Bone marrow (tissue), 2 donors: ENCODE measurements around the gene TMEM131.
A peak's percentile ranks its signal among the peaks of the same experiment; 100 is the strongest.
"Not testable (repeated sequence)": the region's sequence is repeated elsewhere in the genome, so short reads cannot be mapped to it uniquely, and the experiment has no call there.

Experiments
- DNase-seq, 2 donors: peaks; one replicate each; lab custom pipeline; 2025; lab: John Stamatoyannopoulos, UW

Gene TMEM131

DNA sequence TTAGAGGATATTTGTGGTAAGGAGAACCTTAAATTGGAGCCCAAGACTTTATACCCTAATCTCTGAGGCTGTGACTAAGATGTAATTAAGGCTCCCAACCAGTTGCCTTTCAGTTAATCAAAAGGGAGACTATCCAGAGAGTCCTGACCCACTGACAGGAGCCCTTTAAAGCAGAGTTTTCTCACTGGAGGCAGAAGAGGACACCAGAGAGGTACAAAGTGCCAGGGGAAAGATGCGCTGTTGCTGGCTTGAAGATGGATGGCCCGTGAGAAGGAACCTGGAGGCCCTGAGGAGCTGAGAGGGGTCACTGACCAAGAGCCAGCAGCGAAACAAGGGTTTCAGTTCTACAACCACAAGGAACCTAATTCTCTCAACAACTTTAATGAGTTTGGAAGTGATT, 137.3 kb downstream of the TMEM131 start:
- no peak for DNase-seq

DNA sequence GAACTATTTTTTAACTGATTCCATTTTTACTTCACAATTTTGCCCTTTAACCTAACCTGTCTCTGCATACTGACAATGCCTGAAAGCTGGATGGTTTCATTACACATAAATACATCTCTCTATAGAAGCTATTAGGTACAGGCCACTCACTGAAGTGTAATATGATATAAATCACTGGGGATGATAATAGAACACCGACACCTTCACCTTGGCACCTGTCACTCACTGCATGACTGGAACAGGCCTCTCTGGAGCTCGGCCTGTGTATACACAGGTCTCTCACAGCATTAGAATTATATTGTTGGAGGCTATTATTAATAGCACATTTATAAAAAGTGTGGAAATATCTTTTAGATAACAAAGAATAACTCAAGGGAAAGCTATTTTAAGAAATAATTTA, 138.2 kb downstream of the TMEM131 start:
- no peak for DNase-seq

DNA sequence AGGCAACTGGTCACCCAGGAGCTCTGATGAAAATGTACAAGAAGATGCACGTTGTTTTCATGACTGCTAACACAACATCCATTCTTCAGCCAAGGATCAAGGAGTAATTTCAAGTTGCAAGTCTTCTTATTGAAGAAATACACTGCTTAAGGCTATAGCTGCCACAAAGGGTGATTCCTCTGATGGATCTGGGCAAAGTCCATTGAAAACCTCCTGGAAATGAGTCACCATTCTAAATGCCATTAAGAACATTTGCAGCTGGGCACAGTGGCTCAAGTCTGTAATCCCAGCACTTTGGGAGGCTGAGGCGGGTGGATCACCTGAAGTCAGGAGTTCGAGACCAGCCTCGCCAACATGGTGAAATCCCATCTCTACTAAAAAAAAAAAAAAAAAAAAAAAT, 142.7 kb downstream of the TMEM131 start:
- not testable (repeated sequence) for DNase-seq

GRCh38 chr2:97851172-97851571, 144.6 kb downstream of the TMEM131 start:
- DNase-seq: no peak

GRCh38 chr2:97849881-97850528, 145.7 kb downstream of the TMEM131 start:
- peak in 1 of 2 donors; percentile 26 for DNase-seq

GRCh38 chr2:97848306-97848705, 147.4 kb downstream of the TMEM131 start:
- no peak for DNase-seq

DNA sequence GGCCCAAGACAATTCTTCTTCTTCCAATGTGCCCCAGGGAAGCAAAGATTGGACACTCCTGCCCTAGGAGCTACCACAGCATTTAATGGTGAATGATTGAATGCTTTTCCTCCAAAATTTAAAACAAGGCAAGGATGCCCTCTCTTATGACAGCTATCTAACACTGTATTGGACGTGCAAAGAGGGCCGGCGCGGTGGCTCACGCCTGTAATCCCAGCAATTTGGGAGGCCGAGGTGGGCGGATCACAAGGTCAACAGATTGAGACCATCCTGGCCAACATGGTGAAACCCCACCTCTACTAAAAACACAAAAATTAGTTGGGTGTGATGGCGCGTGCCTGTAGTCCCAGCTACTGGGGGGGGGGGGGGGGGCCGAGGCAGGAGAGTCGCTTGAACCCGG, 149.0 kb downstream of the TMEM131 start:
- not testable (repeated sequence) for DNase-seq

DNA sequence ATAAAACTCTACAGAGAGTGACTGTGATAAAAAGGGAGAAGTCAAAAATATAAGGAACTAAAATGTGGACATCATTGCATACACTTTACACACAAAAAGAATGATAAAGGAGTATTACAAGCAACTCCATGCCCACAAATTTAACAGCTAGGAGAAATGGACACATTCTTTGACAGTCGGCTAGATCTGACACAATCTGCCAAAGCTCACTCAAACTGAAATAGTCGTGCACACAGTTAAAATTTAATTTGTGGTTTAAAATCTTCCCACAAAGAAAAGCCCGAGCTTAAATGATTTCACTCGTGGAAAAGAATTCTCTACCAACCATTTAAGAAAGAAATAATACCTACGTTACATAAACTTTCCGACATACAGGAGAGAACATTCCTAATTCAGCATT, 149.9 kb downstream of the TMEM131 start:
- DNase-seq: no peak

DNA sequence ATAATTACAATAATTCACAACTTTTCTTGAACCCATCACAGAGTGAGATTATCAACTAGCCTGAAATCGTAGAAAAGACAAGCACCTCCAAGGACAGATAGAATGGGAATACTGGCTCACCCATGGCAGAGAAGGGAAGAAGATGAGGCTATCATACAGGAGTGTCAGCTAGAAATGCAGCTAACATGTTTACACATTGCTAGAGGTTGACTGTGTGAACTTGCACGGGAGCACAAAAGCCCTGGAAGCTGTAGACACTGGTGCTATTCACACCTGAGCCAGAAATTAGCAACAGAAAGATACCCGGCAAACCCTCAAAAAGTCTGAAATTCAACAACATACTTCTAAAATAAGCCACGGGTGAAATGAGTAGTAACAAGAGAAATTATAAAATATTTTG, 150.6 kb downstream of the TMEM131 start:
- no peak for DNase-seq

DNA sequence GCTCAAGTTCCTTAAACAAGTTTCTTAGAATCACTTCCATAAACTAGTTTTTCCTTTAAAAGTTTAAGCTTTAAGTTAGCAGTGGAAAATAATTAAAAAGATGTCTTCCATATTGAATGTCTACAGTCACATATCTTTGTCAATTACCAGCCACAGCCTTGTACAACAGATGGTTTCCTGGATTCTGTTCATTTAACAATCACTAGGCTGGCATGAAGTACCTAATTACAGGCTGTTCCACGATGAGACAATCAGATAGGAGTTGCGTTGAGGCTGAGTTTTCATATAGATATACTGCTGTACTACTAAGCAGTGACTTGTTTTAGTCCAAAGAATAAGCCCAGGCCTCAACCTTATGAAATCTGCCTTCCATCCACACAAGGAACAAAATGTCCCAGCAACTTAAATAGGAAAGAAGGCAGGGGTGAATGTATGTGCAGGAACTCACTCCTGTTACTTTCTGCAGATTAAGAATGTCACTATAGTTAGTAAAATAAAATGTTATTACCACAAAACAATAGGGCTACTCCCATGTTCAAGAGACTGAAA, 151.4 kb downstream of the TMEM131 start:
- DNase-seq: no peak

DNA sequence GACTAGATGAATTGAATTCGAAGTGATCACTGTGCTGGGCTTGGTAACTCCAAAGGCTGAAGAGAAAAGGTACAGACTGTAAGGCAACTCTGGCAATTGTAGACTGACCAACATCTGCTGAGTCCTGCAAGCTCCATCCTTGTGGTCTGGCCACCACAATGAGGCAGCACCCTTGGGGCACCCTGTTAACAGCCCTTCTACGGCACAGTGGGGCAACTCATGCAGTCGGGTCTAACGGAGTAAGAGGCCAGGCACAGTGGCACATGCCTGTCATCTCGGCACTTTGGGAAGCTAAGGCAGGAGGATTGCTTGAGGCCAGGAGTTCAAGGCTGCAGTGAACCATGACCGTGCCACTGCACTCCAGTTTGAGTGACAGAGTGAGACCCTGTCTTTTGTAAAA, 155.6 kb downstream of the TMEM131 start:
- DNase-seq: no peak

GRCh38 chr2:97834610-97835009, 161.1 kb downstream of the TMEM131 start:
- DNase-seq: no peak

DNA sequence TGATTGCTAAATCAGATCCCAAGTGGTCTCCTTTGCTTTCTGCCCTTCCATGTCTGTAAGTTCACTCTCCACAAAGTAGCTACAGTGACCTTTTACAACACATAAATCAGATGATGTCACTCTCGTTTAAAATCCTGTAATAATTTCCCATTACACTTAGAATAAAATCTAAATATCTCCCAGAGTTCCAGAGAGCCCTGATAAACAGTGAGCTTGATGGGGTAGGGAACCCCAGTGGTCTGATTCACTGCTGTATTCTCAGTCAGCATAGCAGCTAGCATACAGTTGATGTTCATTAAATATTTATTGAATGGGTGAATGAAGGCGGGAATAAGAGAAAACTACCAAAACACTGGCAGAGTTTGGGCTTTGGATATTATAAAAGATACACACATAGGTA, 164.6 kb downstream of the TMEM131 start:
- DNase-seq: no peak

- not testable (repeated sequence) for DNase-seq
These were observed 166.5 kb downstream of the TMEM131 start for GRCh38 chr2:97829255-97829654.

DNA sequence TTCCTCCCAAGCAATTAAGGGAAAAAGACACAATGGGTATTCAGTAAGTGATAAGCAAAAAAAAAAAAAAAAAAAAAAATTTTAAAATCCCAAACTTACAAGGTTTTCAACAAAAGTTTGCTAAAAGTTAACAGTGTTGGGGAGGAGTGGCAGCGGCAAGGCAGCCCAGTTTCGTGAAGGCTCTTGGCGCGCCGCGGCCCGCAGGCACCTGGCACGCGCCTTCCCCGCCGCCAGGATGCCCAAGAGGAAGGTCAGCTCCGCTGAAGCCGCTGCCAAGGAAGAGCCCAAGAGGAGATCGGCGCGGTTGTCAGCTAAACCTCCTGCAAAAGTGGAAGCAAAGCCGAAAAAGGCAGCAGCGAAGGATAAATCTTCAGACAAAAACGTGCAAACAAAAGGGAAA, 168.7 kb downstream of the TMEM131 start:
- DNase-seq: not testable (repeated sequence)

DNA sequence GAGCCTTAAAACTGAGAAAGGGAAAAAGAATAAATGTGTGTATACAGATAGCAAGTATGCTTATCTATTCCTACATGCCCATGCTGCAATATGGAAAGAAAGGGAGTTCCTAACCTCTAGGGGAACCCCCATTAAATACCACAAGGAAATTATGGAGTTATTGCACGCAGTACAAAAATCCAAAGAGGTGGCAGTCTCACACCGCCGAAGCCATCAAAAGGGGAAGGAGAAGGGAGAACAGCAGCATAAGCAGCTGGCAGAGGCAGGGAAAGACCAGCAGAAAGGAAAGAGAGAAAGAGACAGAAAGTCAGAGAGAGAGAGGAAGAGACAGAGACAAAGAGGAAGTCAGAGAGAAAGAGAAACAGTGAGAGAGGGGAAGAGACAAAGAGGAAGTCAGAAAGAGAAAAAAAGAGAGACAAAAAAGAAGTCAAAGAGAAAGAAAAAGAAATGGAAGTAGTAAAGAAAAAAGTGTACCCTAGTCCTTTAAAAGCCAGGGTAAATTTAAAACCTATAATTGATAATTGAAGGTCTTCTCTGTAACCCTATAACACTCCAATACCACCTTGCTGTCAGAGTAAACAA, 169.4 kb downstream of the TMEM131 start:
- DNase-seq: peak in 1 of 2 donors; percentile 56

DNA sequence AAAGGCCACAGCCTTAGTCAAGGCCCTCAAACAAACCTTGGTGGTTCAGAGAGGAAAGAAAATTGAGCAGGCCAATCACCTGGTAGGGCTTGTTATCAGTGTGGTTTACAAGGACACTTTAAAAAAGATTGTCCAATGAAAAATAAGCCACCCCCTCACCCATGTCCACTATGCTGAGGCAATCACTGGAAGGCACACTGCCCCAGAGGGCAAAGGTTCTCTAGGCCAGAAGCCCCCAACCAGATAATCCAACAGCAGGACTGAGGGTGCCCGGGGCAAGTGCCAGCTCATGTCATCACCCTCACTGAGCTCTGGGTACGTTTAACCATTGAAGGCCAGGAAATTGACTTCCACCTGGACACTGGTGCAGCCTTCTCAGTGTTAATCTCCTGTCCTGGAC, 171.7 kb downstream of the TMEM131 start:
- not testable (repeated sequence) for DNase-seq

DNA sequence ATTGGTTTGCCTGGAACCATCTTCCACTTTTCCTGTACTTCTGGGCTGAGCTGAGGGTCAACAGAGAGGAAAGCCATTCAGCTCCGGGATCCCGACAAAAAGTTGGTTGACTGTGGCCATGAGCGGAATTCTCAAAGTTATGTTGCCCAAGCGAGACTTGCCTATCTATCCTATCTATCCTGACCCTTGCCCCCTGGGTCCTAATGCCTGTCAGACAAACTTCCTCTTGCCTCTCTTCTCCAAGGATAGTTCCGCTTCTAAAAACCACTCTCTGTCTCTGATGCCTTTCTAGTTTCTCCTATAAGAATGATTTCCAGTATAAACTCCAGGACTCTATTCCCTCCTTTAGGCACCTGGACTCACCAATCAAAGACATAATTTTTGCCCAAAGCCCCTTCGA, 173.9 kb downstream of the TMEM131 start:
- DNase-seq: not testable (repeated sequence)

DNA sequence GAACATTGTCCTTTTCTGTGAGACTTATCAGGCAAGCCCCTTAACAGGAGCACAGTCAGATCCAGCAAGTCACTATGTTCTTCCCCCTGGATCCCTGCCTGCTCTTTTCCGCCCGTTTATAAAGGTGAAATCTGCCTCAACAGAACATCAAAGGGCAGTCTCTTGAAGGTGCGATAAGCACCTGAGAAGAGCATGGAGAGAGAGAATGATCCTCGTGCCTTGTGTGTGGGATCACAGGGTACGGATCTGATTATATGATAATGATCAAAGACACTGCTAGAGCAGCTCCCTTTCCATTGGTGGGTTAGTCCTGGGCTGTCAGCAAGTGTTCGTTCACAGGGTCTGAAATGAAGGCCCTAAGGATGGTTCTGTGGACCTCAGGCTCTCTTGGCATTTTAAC, 176.0 kb downstream of the TMEM131 start:
- no peak for DNase-seq

DNA sequence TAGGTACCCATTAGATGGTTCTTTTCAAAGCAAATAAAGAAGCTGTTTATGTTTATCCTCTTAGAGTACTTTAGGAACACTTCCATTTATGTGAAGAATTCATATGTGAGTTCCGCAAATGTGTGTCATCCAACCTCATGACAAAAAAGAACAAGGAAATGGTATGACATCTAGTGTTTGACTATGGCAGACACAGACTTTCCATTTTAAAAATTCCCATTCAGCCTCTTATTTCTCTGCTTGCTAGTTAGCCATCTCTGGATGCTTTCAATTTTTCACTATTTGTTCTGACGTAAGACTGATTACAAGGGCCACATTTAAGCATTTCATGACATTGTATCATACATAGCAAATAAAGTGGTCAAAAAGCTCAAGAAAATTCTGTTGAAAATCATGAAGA, 179.3 kb downstream of the TMEM131 start:
- DNase-seq: no peak

- DNase-seq: no peak
These were observed 182.8 kb downstream of the TMEM131 start for GRCh38 chr2:97812931-97813330.

- no peak for DNase-seq
These were observed 186.9 kb downstream of the TMEM131 start for GRCh38 chr2:97808816-97809215.

DNA sequence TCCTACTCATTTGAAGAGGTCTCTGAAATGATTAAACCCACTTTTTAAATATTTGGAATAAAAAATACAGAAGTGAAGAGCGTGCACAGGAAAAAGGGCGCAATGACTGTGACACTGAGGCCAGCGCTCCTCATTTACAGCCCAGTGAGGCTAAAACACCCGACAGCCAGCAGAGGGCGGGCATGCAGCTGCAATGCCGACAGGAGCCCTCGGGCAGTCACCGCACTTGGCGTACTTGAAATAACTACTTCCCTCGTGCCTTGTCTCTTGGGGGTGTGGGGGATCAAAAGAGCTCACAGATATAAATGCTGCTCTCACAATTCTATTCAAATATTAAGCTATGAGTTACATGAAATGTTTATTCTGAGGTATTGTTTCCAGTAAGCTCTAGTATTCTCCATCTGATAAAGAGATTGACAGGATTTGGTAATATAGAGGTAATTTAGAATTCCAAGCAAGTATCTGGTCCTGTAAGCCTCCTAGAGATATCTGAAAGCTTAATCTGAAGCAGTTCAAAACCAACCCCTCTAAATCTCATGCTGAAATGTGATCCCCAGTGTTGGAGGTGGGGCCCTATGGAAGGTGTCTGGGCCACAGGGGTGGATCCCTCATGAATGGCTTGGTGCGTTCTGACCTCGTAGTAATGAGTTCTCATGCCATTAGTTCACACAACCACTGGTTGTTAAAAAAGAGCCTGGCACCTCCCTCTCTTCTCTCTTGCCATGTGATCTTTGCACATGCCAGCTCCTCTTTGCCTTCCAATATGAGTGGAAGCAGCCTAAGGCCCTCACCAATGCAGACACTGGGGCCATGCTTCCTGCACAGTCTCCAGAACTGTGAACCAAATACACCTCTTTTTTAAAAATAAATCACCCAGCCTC, 188.8 kb downstream of the TMEM131 start:
- peak; percentile 14 to 78 for DNase-seq
